K562 (cell line): ENCODE data around the gene LGALS8. TPM values are rescaled to one million over a fixed set of nuclear protein-coding genes. Genes with fewer than 3 reads are reported as not detected.
A peak's percentile ranks its signal among the peaks of the same experiment; 100 is the strongest.

ENCODE experiments used
- ARNT ChIP-seq, 2 experiments: fragments of 450-650 bp; IDR thresholded peaks; 2 replicates each; pipeline ENCODE4 v1.6.1; 2016; ENCODE audit warnings: mild to moderate bottlenecking in 1 of 2
- ATF1 ChIP-seq, 2 experiments: fragments of 450-650 bp in 1 of 2; IDR thresholded peaks; 2 replicates each; pipeline ENCODE4 v1.6.1; 2016; ENCODE audit warnings: missing compliant biosample characterization in 1 of 2, missing genetic modification characterization in 1 of 2
- ATF7 ChIP-seq: fragments of 450-650 bp; IDR thresholded peaks from 2 replicates; pipeline ENCODE4 v1.7.1; 2014; ENCODE audit warnings: mild to moderate bottlenecking, moderate library complexity
- BCOR ChIP-seq: fragments of 450-650 bp; IDR thresholded peaks from 2 replicates; pipeline ENCODE4 v1.6.1; 2016
- BHLHE40 ChIP-seq: IDR thresholded peaks from 2 replicates; pipeline ENCODE4 v1.6.1; 2011; ENCODE audit warnings: low read length, improper control_type of control experiment
- BRD9 ChIP-seq: fragments of 450-650 bp; IDR thresholded peaks from 2 replicates; pipeline ENCODE4 v1.6.1; 2018; ENCODE audit warnings: low read depth; ENCODE audit not compliant: partially characterized antibody
- CXXC5 ChIP-seq: fragments of 250-450 bp; sonication (Bioruptor Pico); IDR thresholded peaks from 2 replicates; pipeline ENCODE4 v1.8.0; 2022; ENCODE audit warnings: inconsistent platforms, mild to moderate bottlenecking, moderate library complexity
- ETV5 ChIP-seq: sonication (generic); formaldehyde crosslinking; IDR thresholded peaks from 2 replicates; pipeline ENCODE4 v1.4.0; 2020; ENCODE audit warnings: low read depth, mild to moderate bottlenecking, missing genetic modification reagents
- FOS ChIP-seq: IDR thresholded peaks from 3 replicates; pipeline ENCODE4 v1.6.1; 2011; ENCODE audit not compliant: insufficient read length; ENCODE audit errors: extremely low read depth
- HDGF ChIP-seq: fragments of 450-650 bp; IDR thresholded peaks from 2 replicates; pipeline ENCODE4 v1.6.1; 2016
- KLF13 ChIP-seq: fragments of 450-650 bp; IDR thresholded peaks from 2 replicates; pipeline ENCODE4 v1.6.1; 2016; ENCODE audit warnings: missing genetic modification characterization, low read depth, mild to moderate bottlenecking, missing compliant biosample characterization, moderate library complexity, borderline replicate concordance
- KLF16 ChIP-seq: IDR thresholded peaks from 2 replicates; pipeline ENCODE4 v1.6.1; 2016; ENCODE audit warnings: antibody characterized with exemption
- MAZ ChIP-seq, 2 experiments: fragments of 450-650 bp in 1 of 2; sonication (generic) in 1 of 2; formaldehyde crosslinking; IDR thresholded peaks in 1 of 2; conservative IDR thresholded peaks in 1 of 2; 2 replicates each; pipeline versions ENCODE4 v1.4.0 to v1.5.0; 2020; ENCODE audit warnings: mild to moderate bottlenecking in 1 of 2, missing genetic modification reagents in 1 of 2
- NCOA4 ChIP-seq: fragments of 450-650 bp; IDR thresholded peaks from 2 replicates; pipeline ENCODE4 v1.6.1; 2018; ENCODE audit warnings: mild to moderate bottlenecking; ENCODE audit not compliant: partially characterized antibody
- NELFE ChIP-seq: IDR thresholded peaks from 2 replicates; pipeline ENCODE4 v1.6.1; 2011; ENCODE audit warnings: mild to moderate bottlenecking; ENCODE audit not compliant: insufficient read depth, insufficient read length
- PRMT5 ChIP-seq: sonication (generic); formaldehyde crosslinking; IDR thresholded peaks from 2 replicates; pipeline ENCODE4 v1.5.0; 2020; ENCODE audit warnings: missing genetic modification reagents
- RCOR1 ChIP-seq, 2 experiments: IDR thresholded peaks; 2 replicates each; pipeline ENCODE4 v1.6.1; 2012; ENCODE audit warnings: low read depth in 2 of 2, low read length in 2 of 2, borderline replicate concordance in 1 of 2, improper control_type of control experiment in 1 of 2
- SMARCE1 ChIP-seq: fragments of 450-650 bp; IDR thresholded peaks from 2 replicates; pipeline ENCODE4 v1.7.1; 2016; ENCODE audit warnings: mild to moderate bottlenecking
- TBL1XR1 ChIP-seq, 2 experiments: IDR thresholded peaks; 2 replicates each; pipeline ENCODE4 v1.6.1; 2012; ENCODE audit warnings: improper control_type of control experiment in 2 of 2, low read length in 2 of 2, mild to moderate bottlenecking in 1 of 2
- ZBED1 ChIP-seq: IDR thresholded peaks from 2 replicates; pipeline ENCODE4 v1.6.1; 2014
- ZNF24 ChIP-seq: fragments of 450-650 bp; IDR thresholded peaks from 2 replicates; pipeline ENCODE4 v1.6.1; 2016
- polyA plus RNA-seq, 8 experiments: library from polyadenylated mRNA; depleted of rRNA in 4 of 8; stranded (reverse) in 5 of 8; unstranded in 3 of 8; fragments of >200 nt; fragmentation: Nextera tagmentation in 2 of 8; fragmentation: Illumina TruSeq in 1 of 8; extraction: Ambion mirVana in 2 of 8; extraction: Trizol in 1 of 8; gene quantifications; 2 replicates each; pipeline versions ENCODE4 v1.2.1 to v1.2.3, GENCODE V29; 2011 to 2014; ENCODE audit warnings: inconsistent platforms in 1 of 8, missing spikeins in 1 of 8
- total RNA-seq, 7 experiments: library from RNA; depleted of rRNA in 6 of 7; stranded (reverse); fragments of >200 nt in 6 of 7; fragmentation: Illumina TruSeq in 2 of 7; extraction: Trizol in 2 of 7; gene quantifications; 2 replicates each; pipeline versions ENCODE4 v1.2.1 to v1.2.3, GENCODE V29; 2011 to 2021; ENCODE audit warnings: low replicate concordance in 1 of 7
- TF ChIP-seq, protein P1 (sequence below), 2 experiments: fragments of 450-650 bp in 1 of 2; sonication (generic) in 1 of 2; formaldehyde crosslinking in 1 of 2; IDR thresholded peaks in 1 of 2; conservative IDR thresholded peaks in 1 of 2; 2 replicates each; pipeline versions ENCODE4 v1.6.1 to v1.8.1; 2016 to 2023; ENCODE audit warnings: mild to moderate bottlenecking in 2 of 2, moderate library complexity in 2 of 2, inconsistent platforms in 1 of 2, missing genetic modification reagents in 1 of 2
- TF ChIP-seq, protein P2 (sequence below), 3 experiments: fragments of 200-800 bp in 1 of 3; sonication (Bioruptor generic) in 1 of 3; sonication (generic) in 1 of 3; formaldehyde crosslinking in 1 of 3; IDR thresholded peaks; 2 replicates each; pipeline versions ENCODE4 v1.6.1 to v1.8.0; 2016 to 2022; ENCODE audit warnings: mild to moderate bottlenecking in 2 of 3, missing compliant biosample characterization in 2 of 3, missing genetic modification characterization in 2 of 3, missing genetic modification reagents in 1 of 3
- TF ChIP-seq, protein P3 (sequence below): fragments of 450-650 bp; conservative IDR thresholded peaks from 2 replicates; pipeline ENCODE4 v1.6.1; 2016; ENCODE audit warnings: missing genetic modification characterization, low read depth, mild to moderate bottlenecking, control low read depth, missing compliant biosample characterization
- TF ChIP-seq, protein P4 (sequence below), 2 experiments: fragments of 450-650 bp; conservative IDR thresholded peaks; 2 replicates each; pipeline ENCODE4 v1.6.1; 2017; ENCODE audit warnings: mild to moderate bottlenecking in 2 of 2, moderate library complexity in 2 of 2

LGALS8 gene
- total and polyA plus RNA-seq, 9 of the 15 experiments (the other 6 are each of a cell fraction or from before 2014, with no cell fraction given): 57.4 to 87.7 (median 70.3) TPM

DNA sequence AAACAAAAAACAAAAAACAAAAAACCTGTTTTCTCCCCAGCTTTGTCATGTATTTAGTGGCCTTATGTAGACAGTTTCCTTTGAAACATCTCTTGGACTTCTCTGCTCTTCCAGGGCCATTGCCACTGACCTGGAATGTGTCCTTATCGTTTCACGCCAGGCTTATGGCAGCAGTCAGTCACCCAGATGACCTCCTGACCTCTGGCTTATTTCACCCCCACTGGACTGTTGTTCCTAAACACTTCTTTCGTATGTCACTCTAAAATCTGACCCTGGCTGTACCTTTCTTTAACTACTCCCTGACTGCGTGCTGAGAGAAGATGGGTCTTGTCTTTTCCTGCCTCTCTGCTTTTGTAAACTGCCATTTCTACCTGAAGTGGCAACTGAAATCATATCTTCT is 9.1 kb downstream of the LGALS8 start (continued):
- TF ChIP-seq, protein P1, sequence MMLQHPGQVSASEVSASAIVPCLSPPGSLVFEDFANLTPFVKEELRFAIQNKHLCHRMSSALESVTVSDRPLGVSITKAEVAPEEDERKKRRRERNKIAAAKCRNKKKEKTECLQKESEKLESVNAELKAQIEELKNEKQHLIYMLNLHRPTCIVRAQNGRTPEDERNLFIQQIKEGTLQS (IDR thresholded peaks at IDR 0.05): peak; percentile 43; the same call in 1 of the 2 replicates
- TF ChIP-seq, protein P1 (CRISPR knock-in tag; conservative IDR thresholded peaks at IDR 0.05): no peak
- TF ChIP-seq SMARCE1 (peak; percentile 90), NCOA4 (no peak), KLF13 (tag) (no peak), ZBED1 (0 out of 2 replicates have a peak, but pooled peaks have one; percentile 45), CXXC5 (CRISPR knock-in tag) (peak; percentile 79), MAZ (CRISPR knock-in tag; conservative IDR thresholded peaks at IDR 0.05 in 1 of 2, IDR thresholded peaks at IDR 0.05 in 1 of 2) (peak in 1 of 2 experiments; percentile 30; a peak in 1 of 4 replicates), FOS (no peak), KLF16 (no peak), ATF7 (peak; percentile 47; the same call in 1 of the 2 replicates), ZNF24 (no peak), HDGF (no peak), RCOR1 (IDR thresholded peaks at IDR 0.05; ENCODE audit: borderline replicate concordance in 1 of 2, low read depth in 2 of 2, low read length in 2 of 2) (peak; percentile 92 to 97), NELFE (no peak), BRD9 (no peak), ARNT (IDR thresholded peaks at IDR 0.05) (peak; percentile 62 to 70; a peak in 2 of 4 replicates), ETV5 (CRISPR knock-in tag) (no peak), BHLHE40 (peak; percentile 66), TBL1XR1 (IDR thresholded peaks at IDR 0.05; ENCODE audit: low read length in 2 of 2) (peak; percentile 42 to 74; a peak in 3 of 4 replicates), ATF1 (CRISPR knock-in tag; IDR thresholded peaks at IDR 0.05) (no peak), ATF1 (tag; IDR thresholded peaks at IDR 0.05) (0 out of 2 replicates have a peak, but pooled peaks have one; percentile 20), PRMT5 (CRISPR knock-in tag) (no peak), BCOR (peak; percentile 80)
- TF ChIP-seq, protein P2, sequence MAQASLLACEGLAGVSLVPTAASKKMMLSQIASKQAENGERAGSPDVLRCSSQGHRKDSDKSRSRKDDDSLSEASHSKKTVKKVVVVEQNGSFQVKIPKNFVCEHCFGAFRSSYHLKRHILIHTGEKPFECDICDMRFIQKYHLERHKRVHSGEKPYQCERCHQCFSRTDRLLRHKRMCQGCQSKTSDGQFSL (CRISPR knock-in tag; IDR thresholded peaks at IDR 0.05): peak; percentile 88
- TF ChIP-seq, protein P2 (tag; IDR thresholded peaks at IDR 0.05): peak in 1 of 2 experiments; percentile 47; a peak in 1 of 4 replicates
- TF ChIP-seq, protein P3, sequence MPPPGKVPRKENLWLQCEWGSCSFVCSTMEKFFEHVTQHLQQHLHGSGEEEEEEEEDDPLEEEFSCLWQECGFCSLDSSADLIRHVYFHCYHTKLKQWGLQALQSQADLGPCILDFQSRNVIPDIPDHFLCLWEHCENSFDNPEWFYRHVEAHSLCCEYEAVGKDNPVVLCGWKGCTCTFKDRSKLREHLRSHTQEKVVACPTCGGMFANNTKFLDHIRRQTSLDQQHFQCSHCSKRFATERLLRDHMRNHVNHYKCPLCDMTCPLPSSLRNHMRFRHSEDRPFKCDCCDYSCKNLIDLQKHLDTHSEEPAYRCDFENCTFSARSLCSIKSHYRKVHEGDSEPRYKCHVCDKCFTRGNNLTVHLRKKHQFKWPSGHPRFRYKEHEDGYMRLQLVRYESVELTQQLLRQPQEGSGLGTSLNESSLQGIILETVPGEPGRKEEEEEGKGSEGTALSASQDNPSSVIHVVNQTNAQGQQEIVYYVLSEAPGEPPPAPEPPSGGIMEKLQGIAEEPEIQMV (tag): 0 out of 2 replicates have a peak, but pooled peaks have one; percentile 16
- TF ChIP-seq, protein P4, sequence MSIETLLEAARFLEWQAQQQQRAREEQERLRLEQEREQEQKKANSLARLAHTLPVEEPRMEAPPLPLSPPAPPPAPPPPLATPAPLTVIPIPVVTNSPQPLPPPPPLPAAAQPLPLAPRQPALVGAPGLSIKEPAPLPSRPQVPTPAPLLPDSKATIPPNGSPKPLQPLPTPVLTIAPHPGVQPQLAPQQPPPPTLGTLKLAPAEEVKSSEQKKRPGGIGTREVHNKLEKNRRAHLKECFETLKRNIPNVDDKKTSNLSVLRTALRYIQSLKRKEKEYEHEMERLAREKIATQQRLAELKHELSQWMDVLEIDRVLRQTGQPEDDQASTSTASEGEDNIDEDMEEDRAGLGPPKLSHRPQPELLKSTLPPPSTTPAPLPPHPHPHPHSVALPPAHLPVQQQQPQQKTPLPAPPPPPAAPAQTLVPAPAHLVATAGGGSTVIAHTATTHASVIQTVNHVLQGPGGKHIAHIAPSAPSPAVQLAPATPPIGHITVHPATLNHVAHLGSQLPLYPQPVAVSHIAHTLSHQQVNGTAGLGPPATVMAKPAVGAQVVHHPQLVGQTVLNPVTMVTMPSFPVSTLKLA (conservative IDR thresholded peaks at IDR 0.05): peak in 1 of 2 experiments; percentile 36; a peak in 1 of 4 replicates
